A549 (cell line): ENCODE measurements around the gene COL19A1. TPM values are rescaled to one million over a fixed set of nuclear protein-coding genes. Genes with fewer than 3 reads are reported as not detected.

Experiments used
- ATAC-seq, 2 experiments: fragments of 200-7000 bp in 1 of 2; fragments of >200 bp in 1 of 2; cut with Nextera tagmentation in 1 of 2; cut with Tn5 transposase in 1 of 2; 3 replicates each; pipeline versions ENCODE4 v1.8.0 to v1.9.1; 2018 to 2020; ENCODE audit warnings: mild to moderate bottlenecking in 1 of 2, moderate library complexity in 1 of 2
- CTCF ChIA-PET: fragments of 300-600 bp; sonication (Branson Sonifier 250); formaldehyde crosslinking; extraction: SDS; loops from one replicate; lab custom pipeline; 2021; ENCODE audit warnings: antibody characterized with exemption, inconsistent platforms; lab: Yijun Ruan, JAX
- POLR2A ChIA-PET: fragments of 350-600 bp; formaldehyde crosslinking; extraction: SDS; loops from one replicate; lab custom pipeline; 2021; ENCODE audit warnings: antibody characterized with exemption, inconsistent platforms; lab: Yijun Ruan, JAX
- DNase-seq, 2 experiments: peaks; one replicate each; pipeline versions ENCODE4 v3.0.0 to v3.0.0-alpha.2; 2011 to 2016; ENCODE audit warnings: low read depth in 1 of 2, low spot score in 1 of 2
- FAIRE-seq: peaks from 2 replicates; lab custom pipeline; 2011; peaks lifted over from hg19 to GRCh38; lab: Jason Lieb, UNC
- H3K27ac ChIP-seq, 2 experiments: fragments of >200 bp; sonication (Bioruptor Twin); formaldehyde crosslinking; 3 replicates each; pipeline ENCODE4 v1.5.1; 2016 to 2017
- H3K4me1 ChIP-seq: fragments of >200 bp; sonication (Bioruptor Twin); formaldehyde crosslinking; 3 replicates; pipeline ENCODE4 v1.6.1; 2016
- H3K4me2 ChIP-seq: fragments of >200 bp; sonication (Bioruptor Twin); formaldehyde crosslinking; 3 replicates; pipeline ENCODE4 v1.6.1; 2016
- H3K4me3 ChIP-seq: fragments of >200 bp; sonication (Bioruptor Twin); formaldehyde crosslinking; 3 replicates; pipeline ENCODE4 v1.5.1; 2016
- H3K9me3 ChIP-seq: fragments of >200 bp; sonication (Bioruptor Twin); formaldehyde crosslinking; 3 replicates; pipeline ENCODE4 v1.6.1; 2016
- ATOH8 ChIP-seq: fragments of 250-450 bp; sonication (Bioruptor Pico); IDR thresholded peaks from 2 replicates; pipeline ENCODE4 v1.5.0; 2020; ENCODE audit warnings: low read depth, mild to moderate bottlenecking, moderate library complexity
- BCL3 ChIP-seq: fragments of >200 bp; sonication (Bioruptor Twin); formaldehyde crosslinking; IDR thresholded peaks from 3 replicates; pipeline ENCODE4 v1.6.1; 2016
- BHLHE40 ChIP-seq: IDR thresholded peaks from 2 replicates; pipeline ENCODE4 v1.6.1; 2012; ENCODE audit warnings: low read depth, low read length, inconsistent platforms
- CBX2 ChIP-seq: fragments of 200-600 bp; sonication (generic); IDR thresholded peaks from 2 replicates; pipeline ENCODE4 v1.6.1; 2016; ENCODE audit warnings: low read depth, mild to moderate bottlenecking, borderline replicate concordance
- FOSL2 ChIP-seq, 2 experiments: fragments of 450-650 bp in 1 of 2; fragments of >200 bp in 1 of 2; sonication (Bioruptor Twin) in 1 of 2; formaldehyde crosslinking; IDR thresholded peaks; 2 replicates each; pipeline versions ENCODE4 v1.5.0 to v1.6.1; 2016 to 2020; ENCODE audit warnings: mild to moderate bottlenecking in 1 of 2, moderate library complexity in 1 of 2
- GATA3 ChIP-seq: IDR thresholded peaks from 2 replicates; pipeline ENCODE4 v1.6.1; 2012; ENCODE audit warnings: borderline replicate concordance
- HMGXB4 ChIP-seq: fragments of 250-450 bp; sonication (Bioruptor Pico); IDR thresholded peaks from 2 replicates; pipeline ENCODE4 v1.5.0; 2021; ENCODE audit warnings: mild to moderate bottlenecking, moderate library complexity, borderline replicate concordance
- HOXB5 ChIP-seq: fragments of 250-450 bp; sonication (Bioruptor Pico); IDR thresholded peaks from 2 replicates; pipeline ENCODE4 v1.5.0; 2020; ENCODE audit warnings: mild to moderate bottlenecking, moderate library complexity
- JUN ChIP-seq, 2 experiments: fragments of >200 bp; sonication (Bioruptor Twin); formaldehyde crosslinking; IDR thresholded peaks; 2 replicates in 1 of 2; 3 replicates in 1 of 2; pipeline ENCODE4 v1.6.1; 2016 to 2017
- KDM1A ChIP-seq: fragments of 200-600 bp; sonication (generic); IDR thresholded peaks from 2 replicates; pipeline ENCODE4 v1.6.1; 2016; ENCODE audit warnings: low read depth, mild to moderate bottlenecking
- MAFK ChIP-seq: fragments of 450-650 bp; IDR thresholded peaks from 2 replicates; pipeline ENCODE4 v1.6.1; 2014; ENCODE audit not compliant: partially characterized antibody
- MAX ChIP-seq: IDR thresholded peaks from 2 replicates; pipeline ENCODE4 v1.6.1; 2012
- MAZ ChIP-seq: fragments of 150-350 bp; IDR thresholded peaks from 2 replicates; pipeline ENCODE4 v1.6.1; 2014; ENCODE audit warnings: antibody characterized with exemption, low read depth, low read length, borderline replicate concordance
- PHF8 ChIP-seq: fragments of 200-600 bp; sonication (generic); IDR thresholded peaks from 2 replicates; pipeline ENCODE4 v1.6.1; 2016; ENCODE audit warnings: low read depth, mild to moderate bottlenecking, antibody characterized with exemption, moderate library complexity, borderline replicate concordance
- RCOR1 ChIP-seq: fragments of 150-350 bp; IDR thresholded peaks from 2 replicates; pipeline ENCODE4 v1.6.1; 2014; ENCODE audit warnings: antibody characterized with exemption, low read length, low read depth
- SREBF2 ChIP-seq: fragments of 450-650 bp; IDR thresholded peaks from 2 replicates; pipeline ENCODE4 v1.6.1; 2014; ENCODE audit warnings: mild to moderate bottlenecking, moderate library complexity
- USF2 ChIP-seq: fragments of 450-650 bp; IDR thresholded peaks from 2 replicates; pipeline ENCODE4 v1.6.1; 2014; ENCODE audit warnings: antibody characterized with exemption
- ZC3H11A ChIP-seq: fragments of 450-650 bp; IDR thresholded peaks from 2 replicates; pipeline ENCODE4 v1.6.1; 2014; ENCODE audit warnings: antibody characterized with exemption, mild to moderate bottlenecking
- ZNF302 ChIP-seq: fragments of 250-450 bp; sonication (Bioruptor Pico); IDR thresholded peaks from 2 replicates; pipeline ENCODE4 v1.9.0; 2021; ENCODE audit warnings: inconsistent platforms, mild to moderate bottlenecking, moderate library complexity
- WGBS: methylation state at CpG from one replicate; pipeline ENCODE4 v1.1.6; 2017; ENCODE audit errors: missing lambda C conversion rate; 5-methylcytosine and 5-hydroxymethylcytosine counted together
- polyA plus RNA-seq, 4 experiments: library from polyadenylated mRNA; depleted of rRNA in 3 of 4; stranded (reverse); fragments of >200 nt; fragmentation: RNase III in 1 of 4; extraction: RNeasy Plus Mini Kit Qiagen cat#74134 plus additional on column Dnase treatment in 1 of 4; gene quantifications; 2 replicates in 3 of 4; 3 replicates in 1 of 4; pipeline ENCODE4 v1.2.3, GENCODE V29; 2011 to 2017

The COL19A1 gene
- polyA plus RNA-seq, 2 of the 4 experiments (the other 2 are of a cell fraction) = not detected

- TF ChIP-seq RCOR1 = no peak
- TF ChIP-seq MAZ = no peak
- no peak for TF ChIP-seq BHLHE40
- no peak for TF ChIP-seq ATOH8 (CRISPR knock-in tag)
- no peak for TF ChIP-seq BCL3
Observed at GRCh38 chr6:69907981-69908498, 41.7 kb downstream of the COL19A1 start (continued).

- POLR2A ChIA-PET = no interaction called here
- Histone ChIP-seq H3K27ac (no peak overlapping the region), H3K9me3 (no peaks in the 10 kb centered on the region), H3K4me3 (no peak overlapping the region), H3K4me1 (no peaks in the 10 kb centered on the region), H3K4me2 (no peak overlapping the region)
- CTCF ChIA-PET = no interaction called here
- TF ChIP-seq RCOR1 (no peak), ZNF302 (CRISPR knock-in tag) (no peak), MAX (no peak), USF2 (no peak), MAFK (no peak), FOSL2 (IDR thresholded peaks at IDR 0.05) (no peak), FOSL2 (CRISPR knock-in tag; IDR thresholded peaks at IDR 0.05) (no peak), HOXB5 (CRISPR knock-in tag) (no peak), HMGXB4 (CRISPR knock-in tag) (no peak), BCL3 (no peak), SREBF2 (no peak), GATA3 (no peak), JUN (IDR thresholded peaks at IDR 0.05) (no peak), BHLHE40 (no peak), PHF8 (no peak)
- no peak for FAIRE-seq
- ATAC-seq = no peak
- no peak for DNase-seq
Observed at GRCh38 chr6:69913361-69913760, 47.0 kb downstream of the COL19A1 start.

GRCh38 chr6:69914015-69914485, 47.7 kb downstream of the COL19A1 start:
- 48% methylated on average over 2 of the region's 2 CpGs for WGBS
- ATAC-seq (no peak), DNase-seq (no peak), FAIRE-seq (no peak)
- Histone ChIP-seq H3K4me2 (no peak overlapping the region), H3K9me3 (no peaks in the 10 kb centered on the region), H3K4me3 (no peak overlapping the region), H3K27ac (no peak overlapping the region), H3K4me1 (no peaks in the 10 kb centered on the region)
- ChIA-PET CTCF (no interaction called here), POLR2A (no interaction called here)
- TF ChIP-seq KDM1A (no peak), CBX2 (no peak), ZC3H11A (no peak), USF2 (no peak)
